ENCODE results near the gene ANO2. TPM values are rescaled to one million over a fixed set of nuclear protein-coding genes. Genes with fewer than 3 reads are reported as not detected.

ANO2 gene
- polyA plus RNA-seq, 1 donor from 2014 or later = 1.8 TPM

GRCh38 chr12:5787828-5788227, 157.2 kb downstream of the ANO2 start:
- H3K79me2 ChIP-seq (replicated peaks; ENCODE audit: insufficient read depth, low read length) = no peaks in the 10 kb centered on the region
- no peak overlapping the region for H2AFZ ChIP-seq (ENCODE audit: low read depth, low read length)
- no peaks in the 10 kb centered on the region for H3K9me2 ChIP-seq (ENCODE audit: insufficient read depth, low read length)
- no peaks in the 10 kb centered on the region for H3F3A ChIP-seq (ENCODE audit: insufficient read depth, low read length, poor library complexity, severe bottlenecking)
- no peak overlapping the region for H3K4me2 ChIP-seq (ENCODE audit: low read length)
- H3K4me3 ChIP-seq (ENCODE audit: low read length) = no peak overlapping the region
- H3K9me3 ChIP-seq (ENCODE audit: low read length) = no peaks in the 10 kb centered on the region
- no peaks in the 10 kb centered on the region for H4K20me1 ChIP-seq (ENCODE audit: insufficient read depth)
- TF ChIP-seq CTCF (IDR thresholded peaks at IDR 0.05; ENCODE audit: poor library complexity, severe bottlenecking) (no peak), EP300 (conservative IDR thresholded peaks at IDR 0.05; ENCODE audit: poor library complexity, severe bottlenecking) (no peak), POLR2AphosphoS5 (IDR thresholded peaks at IDR 0.05) (no peak), REST (IDR thresholded peaks at IDR 0.05; ENCODE audit: borderline replicate concordance) (no peak), EZH2 (IDR thresholded peaks at IDR 0.05; ENCODE audit: borderline replicate concordance, insufficient read depth, low read length, poor library complexity, severe bottlenecking) (no peak), SMC3 (conservative IDR thresholded peaks at IDR 0.05; ENCODE audit: poor library complexity) (no peak), TAF1 (IDR thresholded peaks at IDR 0.05; ENCODE audit: low read depth) (no peak), RAD21 (conservative IDR thresholded peaks at IDR 0.05) (no peak), MXI1 (conservative IDR thresholded peaks at IDR 0.05; ENCODE audit: poor library complexity, severe bottlenecking) (no peak)
- H3K36me3 ChIP-seq (ENCODE audit: insufficient read depth, low read length) = no peaks in the 10 kb centered on the region
- H3K27ac ChIP-seq (ENCODE audit: low read length) = no peak overlapping the region
- no peaks in the 10 kb centered on the region for H3K27me3 ChIP-seq (ENCODE audit: insufficient read depth, low read depth, low read length)
- H3K9ac ChIP-seq (ENCODE audit: low read length) = no peak overlapping the region

GRCh38 chr12:5785601-5786000, 159.5 kb downstream of the ANO2 start:
- no peak overlapping the region for H3K9ac ChIP-seq (ENCODE audit: low read length)

More at GRCh38 chr12:5785601-5786000, 159.5 kb downstream of the ANO2 start:
- Histone ChIP-seq H3K4me2 (ENCODE audit: low read length) (no peak overlapping the region), H3K27ac (ENCODE audit: low read length) (no peak overlapping the region), H3K4me3 (ENCODE audit: low read length) (no peak overlapping the region), H3K27me3 (ENCODE audit: insufficient read depth, low read depth, low read length) (no peaks in the 10 kb centered on the region), H3K79me2 (replicated peaks; ENCODE audit: insufficient read depth, low read length) (no peaks in the 10 kb centered on the region), H3K36me3 (ENCODE audit: insufficient read depth, low read length) (no peaks in the 10 kb centered on the region), H2AFZ (ENCODE audit: low read depth, low read length) (no peak overlapping the region), H3K9me3 (ENCODE audit: low read length) (no peaks in the 10 kb centered on the region), H4K20me1 (ENCODE audit: insufficient read depth) (no peaks in the 10 kb centered on the region), H3F3A (ENCODE audit: insufficient read depth, low read length, poor library complexity, severe bottlenecking) (no peaks in the 10 kb centered on the region), H3K9me2 (ENCODE audit: insufficient read depth, low read length) (no peaks in the 10 kb centered on the region)
- TF ChIP-seq POLR2AphosphoS5 (IDR thresholded peaks at IDR 0.05) (no peak), TAF1 (IDR thresholded peaks at IDR 0.05; ENCODE audit: low read depth) (no peak), EZH2 (IDR thresholded peaks at IDR 0.05; ENCODE audit: borderline replicate concordance, insufficient read depth, low read length, poor library complexity, severe bottlenecking) (no peak), MXI1 (conservative IDR thresholded peaks at IDR 0.05; ENCODE audit: poor library complexity, severe bottlenecking) (no peak), REST (IDR thresholded peaks at IDR 0.05; ENCODE audit: borderline replicate concordance) (no peak), RAD21 (conservative IDR thresholded peaks at IDR 0.05) (no peak), CTCF (IDR thresholded peaks at IDR 0.05; ENCODE audit: poor library complexity, severe bottlenecking) (no peak), SMC3 (conservative IDR thresholded peaks at IDR 0.05; ENCODE audit: poor library complexity) (no peak), EP300 (conservative IDR thresholded peaks at IDR 0.05; ENCODE audit: poor library complexity, severe bottlenecking) (no peak)

All from neural cell (in vitro differentiated cells).